Left ventricle myocardium superior (tissue), 1 donor: ENCODE measurements around the gene RAP2C. TPM values are rescaled to one million over a fixed set of nuclear protein-coding genes. Genes with fewer than 3 reads are reported as not detected.

Source experiments
- ATAC-seq: fragments of 200-7000 bp; cut with Tn5 transposase; one replicate; pipeline ENCODE4 v1.9.1; 2020; ENCODE audit warnings: mild to moderate bottlenecking, moderate library complexity
- DNase-seq: peaks from one replicate; pipeline ENCODE4 v3.0.0-alpha.2; 2020
- intact Hi-C: fragments of 100-400 bp; cut with micrococcal nuclease; formaldehyde crosslinking; loops from one replicate; pipeline ENCODE4 v1.11.0; 2022
- long read RNA-seq: library from polyadenylated mRNA; unstranded; transcript quantifications from one replicate; pipeline ENCODE4 v2.0.0, GENCODE V29; 2021
- total RNA-seq: library from RNA; stranded (reverse); fragmentation: NEBNext Ultra II Directional; extraction: Animal tissue kit (Norgen Biotek cat#: 25700); gene quantifications from one replicate; pipeline ENCODE4 v1.2.1, GENCODE V29; 2021
- donor health status: DM: no; HTN: yes; CAD: no; lungs with severe emphysema.

The RAP2C gene
- total RNA-seq: 15.0 TPM
- long read RNA-seq, partial matches to known transcripts: 2 of 18 reads
- long read RNA-seq, other reads (novel, unspliced or antisense): 13 of 18 reads

DNA sequence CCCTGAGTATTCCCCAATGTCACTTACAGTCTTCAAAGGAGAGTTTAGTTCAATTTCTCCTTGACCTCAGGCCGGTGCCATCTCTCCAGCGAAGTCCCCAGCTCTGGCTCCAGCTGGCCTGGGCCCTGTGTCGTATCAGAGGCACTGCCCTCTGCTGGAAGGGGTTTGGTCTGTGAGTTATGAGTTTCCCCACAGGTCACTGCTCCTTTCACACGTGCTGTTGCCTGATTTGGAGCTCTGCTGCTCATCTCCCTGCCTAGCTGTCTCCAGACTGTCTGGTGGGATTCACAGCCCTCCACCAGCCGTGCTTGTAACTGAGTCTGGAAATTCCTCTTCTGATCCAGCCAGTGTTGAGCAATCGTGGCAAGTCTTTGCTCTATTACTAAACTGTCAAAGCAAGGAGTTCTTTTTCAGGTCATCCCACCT, at the start of gene RAP2C:
TSS of gene RAP2C (minus strand) at position 105 of the 426 bp plus-strand sequence. CDS start 2,179 bp downstream, outside the sequence.
- DNase-seq: peak; percentile 81
- peak; percentile 88 for ATAC-seq
- intact Hi-C loops: loop anchor here (5.0 to 10.0 kb wide), 2 partner anchors 127 to 385 kb away; no protein-coding TSS in a partner anchor

DNA sequence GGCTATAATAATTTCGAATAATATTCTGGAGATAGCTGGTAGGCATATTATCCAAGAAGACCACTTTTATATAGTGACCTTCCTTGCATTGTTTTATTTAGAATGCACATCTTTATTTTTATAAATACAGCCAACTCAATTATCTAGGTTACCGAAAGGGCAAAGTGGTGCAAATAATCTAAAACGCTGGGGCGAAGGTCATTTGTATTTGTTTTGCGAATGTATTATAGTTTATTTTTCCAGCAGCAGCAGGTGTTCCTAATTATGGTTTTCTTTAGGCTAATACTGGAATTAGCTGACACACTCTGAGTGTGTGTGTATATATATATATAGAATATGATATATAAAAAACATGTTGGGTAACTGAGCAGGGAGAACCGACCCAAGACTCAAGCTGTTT, 48.1 kb upstream of the RAP2C start:
- DNase-seq (no peak), ATAC-seq (no peak)
- intact Hi-C loops: no loop called here

DNA sequence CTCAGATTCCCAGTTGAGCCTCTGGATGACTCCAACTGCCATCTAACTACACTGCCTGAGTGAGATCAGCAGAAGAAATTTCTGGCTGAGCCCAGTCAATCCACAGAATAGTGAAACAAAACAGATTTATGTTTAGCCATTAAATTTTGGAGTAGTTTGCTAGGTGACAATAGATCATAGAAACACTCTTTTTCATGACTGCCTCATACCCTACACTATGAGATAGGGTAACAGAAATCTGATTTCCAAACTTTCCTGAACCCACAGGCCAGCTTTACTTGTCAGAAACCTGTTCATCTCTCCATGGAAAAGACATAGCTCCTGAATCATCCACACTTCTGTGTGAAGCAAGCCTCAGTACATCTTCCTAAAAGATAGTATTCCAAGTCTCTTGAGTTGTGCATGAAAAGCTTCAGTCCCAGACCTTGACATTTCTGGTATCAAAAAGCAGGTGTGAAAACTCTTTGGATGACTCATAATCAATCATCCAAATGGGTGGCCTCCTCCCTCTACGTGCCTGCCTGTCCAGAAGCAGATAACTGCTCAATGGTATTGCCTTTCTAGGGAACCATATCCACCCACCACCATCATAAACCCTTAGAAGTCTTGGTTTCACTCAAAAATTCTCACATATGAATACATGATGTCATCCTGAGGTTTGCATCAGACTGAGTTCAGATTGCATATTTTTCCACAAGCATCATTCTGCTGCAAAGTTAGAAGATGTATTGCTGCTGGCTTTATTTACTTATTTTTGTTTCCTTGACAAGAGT, 47.5 kb upstream of the RAP2C start:
- no peak for ATAC-seq
- DNase-seq: no peak
- intact Hi-C loops: no loop called here

DNA sequence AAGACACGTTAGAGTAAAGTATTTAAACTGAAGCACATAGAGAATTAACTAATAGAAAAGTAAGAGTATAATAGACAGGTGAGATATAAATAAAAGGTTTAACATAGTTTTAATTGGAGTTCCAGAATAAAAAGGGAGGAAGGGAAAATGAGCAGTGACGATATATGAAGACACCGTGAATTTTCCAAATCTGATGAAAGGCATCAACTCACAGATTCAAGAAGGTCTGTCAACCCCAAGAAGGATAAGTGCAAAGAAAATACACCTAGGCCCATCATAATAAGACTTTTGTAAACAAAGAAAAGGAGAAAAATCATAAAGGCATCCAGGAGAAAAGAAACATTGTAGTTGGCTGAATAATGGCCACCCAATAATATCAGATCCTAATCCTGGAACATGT, 43.9 kb upstream of the RAP2C start:
- no peak for DNase-seq
- intact Hi-C loops: no loop called here

DNA sequence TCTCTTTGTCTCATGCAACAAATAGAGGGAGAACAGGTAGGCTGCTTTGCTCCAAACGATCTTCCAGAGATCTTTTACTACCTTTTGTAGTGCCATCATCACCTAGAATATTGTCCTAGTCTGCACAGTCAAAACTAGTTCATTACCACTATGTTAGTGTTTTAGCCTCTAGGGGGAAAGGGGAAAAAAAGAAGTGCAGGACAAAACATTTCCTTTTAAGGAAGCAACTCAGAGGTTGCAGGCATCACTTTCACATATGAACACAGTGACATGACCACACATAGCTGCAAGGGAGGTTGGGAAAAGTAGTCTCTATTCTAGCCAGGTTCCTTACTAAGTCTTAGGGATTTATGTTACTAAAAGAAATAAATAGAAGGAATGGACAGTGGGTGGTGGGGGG, 39.3 kb upstream of the RAP2C start:
- no peak for ATAC-seq
- intact Hi-C loops: no loop called here
- DNase-seq: no peak

More for the DNA sequence above, 43.9 kb upstream of the RAP2C start:
- ATAC-seq: no peak

DNA sequence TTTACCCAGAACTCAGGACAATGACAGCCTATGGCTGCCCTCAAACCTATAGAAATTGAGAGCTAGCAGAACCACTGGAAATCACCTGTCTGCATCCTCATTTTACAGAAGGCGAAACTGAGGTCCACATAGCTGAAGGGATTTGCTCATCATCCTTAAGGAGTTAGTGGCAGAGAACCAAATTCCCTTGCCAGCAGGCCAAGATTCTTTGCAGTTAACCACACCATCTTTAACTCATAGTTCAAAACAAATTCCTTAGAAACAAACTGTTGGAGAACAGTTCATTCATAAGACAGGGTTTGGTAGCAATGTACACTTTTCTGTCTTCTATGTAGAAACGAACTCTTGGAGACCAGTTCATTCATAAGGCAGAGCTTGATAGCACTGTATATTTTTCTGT, 37.9 kb upstream of the RAP2C start:
- intact Hi-C loops: no loop called here
- ATAC-seq (no peak), DNase-seq (no peak)

DNA sequence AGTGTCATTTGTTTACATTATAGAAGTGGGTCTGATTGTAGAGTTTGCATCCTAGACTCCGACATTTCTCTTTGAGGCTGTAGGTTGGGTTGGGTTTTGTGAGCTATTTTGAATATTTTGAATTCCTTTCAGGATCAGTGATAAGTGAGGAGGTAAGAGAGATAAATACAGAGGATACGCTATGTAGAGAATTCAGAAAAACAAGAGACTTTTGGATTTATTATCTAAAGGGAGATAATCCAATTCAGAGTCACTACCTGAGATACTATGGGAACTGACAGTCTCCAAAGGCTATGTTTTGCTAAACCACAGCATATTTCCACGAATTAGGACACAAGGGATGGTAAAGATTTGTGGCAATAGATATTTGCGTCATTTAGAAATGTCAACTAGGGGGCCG, 16.9 kb upstream of the RAP2C start:
- intact Hi-C loops: no loop called here
- no peak for DNase-seq
- no peak for ATAC-seq

DNA sequence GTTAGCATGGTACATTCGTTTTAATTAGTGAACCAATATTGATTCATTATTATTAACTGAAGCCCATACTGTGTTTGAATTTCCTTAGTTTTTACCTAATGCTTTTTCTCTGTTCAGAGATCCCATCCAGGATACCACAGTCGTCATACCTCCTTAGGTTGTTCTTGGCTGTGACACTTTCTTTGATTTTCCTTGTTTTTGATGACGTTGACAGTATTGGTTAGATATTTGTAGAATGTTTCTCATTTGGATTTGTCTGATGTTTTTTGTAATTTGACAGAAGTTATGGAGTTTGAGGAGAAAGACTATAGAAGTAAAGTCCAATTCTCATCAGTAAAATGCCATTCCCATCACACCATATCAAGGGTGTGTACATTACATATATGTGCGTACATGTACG, 16.2 kb upstream of the RAP2C start:
- DNase-seq: no peak

DNA sequence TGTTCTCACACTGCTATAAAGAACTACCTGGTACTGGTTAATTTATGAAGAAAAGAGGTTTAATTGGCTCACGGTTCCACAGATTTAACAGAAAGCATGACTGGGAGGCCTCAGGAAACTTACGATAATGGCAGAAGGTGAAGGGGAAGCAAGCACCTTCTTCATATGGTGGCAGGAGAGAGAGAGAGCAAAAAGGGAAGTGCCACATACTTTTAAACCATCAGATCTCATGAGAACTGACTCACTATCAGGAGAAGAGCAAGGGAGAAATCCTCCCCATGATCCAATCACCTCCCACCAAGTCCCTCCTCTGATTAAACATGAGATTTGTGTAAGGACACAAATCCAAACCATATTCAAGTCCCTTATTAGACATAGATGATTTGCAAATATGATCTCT, 12.3 kb upstream of the RAP2C start:
- intact Hi-C loops: no loop called here
- DNase-seq (no peak), ATAC-seq (no peak)

More for the DNA sequence above, 16.2 kb upstream of the RAP2C start:
- intact Hi-C loops: no loop called here
- ATAC-seq: no peak

DNA sequence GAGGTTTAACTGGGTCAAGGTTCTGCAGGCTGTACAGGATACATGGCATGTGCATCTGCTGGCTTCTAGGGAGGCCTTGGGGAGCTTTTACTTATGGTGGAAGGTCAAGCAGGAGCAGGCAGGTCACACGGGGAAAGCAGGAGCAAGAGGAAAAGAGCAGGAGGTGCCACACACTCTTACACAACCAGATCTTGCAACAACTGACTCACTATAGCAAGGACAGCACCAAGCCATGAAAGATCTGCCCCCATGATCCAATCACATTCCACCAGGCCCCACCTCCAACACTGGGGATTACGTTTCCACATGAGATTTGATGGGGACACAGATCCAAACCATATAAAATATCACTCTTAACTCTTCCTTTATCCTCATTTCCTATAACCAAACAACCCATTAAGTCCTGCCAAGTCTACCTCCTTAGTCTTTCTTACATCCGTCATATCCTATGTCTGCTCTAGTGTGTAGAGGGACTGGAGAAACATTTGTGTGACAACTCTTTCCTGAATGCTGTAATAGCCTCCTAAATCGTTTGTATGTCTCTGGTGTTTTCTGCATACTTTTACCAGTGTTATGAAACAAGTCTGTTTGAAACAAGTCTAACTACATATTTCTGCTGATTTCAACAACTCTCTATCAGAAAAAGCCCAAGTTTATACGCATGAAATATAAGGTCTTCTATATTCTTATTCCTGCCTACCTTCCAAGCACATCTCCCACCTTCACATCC, 8.3 kb upstream of the RAP2C start:
- DNase-seq (no peak), ATAC-seq (peak; percentile 41)
- intact Hi-C loops: no loop called here

DNA sequence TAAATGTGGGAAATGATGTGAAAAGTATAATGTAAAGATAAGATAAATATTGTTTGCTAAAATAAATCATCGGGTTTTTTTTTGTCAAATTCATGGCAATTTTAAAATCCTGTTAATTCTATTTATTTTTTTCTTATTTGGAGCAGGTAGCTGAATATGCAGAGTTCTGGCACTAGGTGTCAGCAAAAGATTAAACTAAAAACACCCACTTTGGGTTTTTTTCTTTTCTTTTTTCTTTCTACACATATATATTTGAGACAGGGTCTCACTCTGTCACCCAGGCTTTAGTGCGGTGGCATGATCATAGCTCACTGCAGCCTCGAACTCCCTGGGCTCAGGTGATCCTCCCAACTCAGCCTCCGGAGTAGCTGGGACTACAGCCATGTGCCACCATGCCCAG, 6.9 kb upstream of the RAP2C start:
- DNase-seq (no peak), ATAC-seq (no peak)
- intact Hi-C loops: no loop called here

DNA sequence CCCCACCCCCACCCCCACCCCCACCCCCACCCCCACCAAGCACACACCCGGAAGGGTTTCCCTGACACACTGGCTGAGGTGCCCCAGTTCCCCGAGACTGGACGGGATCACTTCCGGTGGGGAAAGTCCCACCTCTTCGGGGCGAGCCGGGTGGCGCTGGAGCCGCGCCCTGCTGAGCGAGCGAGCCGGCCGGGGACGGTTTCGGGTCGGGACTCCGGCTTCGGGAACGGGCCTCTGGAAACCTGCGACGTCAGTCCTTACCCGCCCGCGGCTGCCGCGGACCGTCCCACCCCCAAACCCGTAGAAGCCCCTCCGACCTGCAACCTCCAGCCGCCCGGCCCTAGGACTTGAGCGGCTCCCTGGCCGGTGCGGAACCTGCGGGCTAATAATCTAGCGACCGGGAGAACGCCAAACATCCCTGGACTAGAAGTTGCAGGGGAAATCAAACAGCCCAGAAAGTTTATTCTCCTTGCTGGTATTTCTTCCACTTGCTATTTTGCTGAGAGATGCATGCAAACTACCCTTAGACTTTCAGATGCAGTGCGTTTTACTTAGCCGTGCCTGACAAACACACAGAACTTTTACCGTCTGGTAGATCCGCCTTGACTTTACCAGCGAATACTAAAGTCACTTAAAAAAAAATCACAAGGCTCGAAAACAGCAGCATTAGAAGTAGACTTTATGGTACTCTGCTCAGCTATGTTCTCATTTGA, 991 bp downstream of the RAP2C start:
- ATAC-seq: peak; percentile 93
- intact Hi-C loops: loop anchor here (5.0 to 10.0 kb wide), 2 partner anchors 126 to 383 kb away; no protein-coding TSS in a partner anchor
- peak; percentile 87 for DNase-seq

DNA sequence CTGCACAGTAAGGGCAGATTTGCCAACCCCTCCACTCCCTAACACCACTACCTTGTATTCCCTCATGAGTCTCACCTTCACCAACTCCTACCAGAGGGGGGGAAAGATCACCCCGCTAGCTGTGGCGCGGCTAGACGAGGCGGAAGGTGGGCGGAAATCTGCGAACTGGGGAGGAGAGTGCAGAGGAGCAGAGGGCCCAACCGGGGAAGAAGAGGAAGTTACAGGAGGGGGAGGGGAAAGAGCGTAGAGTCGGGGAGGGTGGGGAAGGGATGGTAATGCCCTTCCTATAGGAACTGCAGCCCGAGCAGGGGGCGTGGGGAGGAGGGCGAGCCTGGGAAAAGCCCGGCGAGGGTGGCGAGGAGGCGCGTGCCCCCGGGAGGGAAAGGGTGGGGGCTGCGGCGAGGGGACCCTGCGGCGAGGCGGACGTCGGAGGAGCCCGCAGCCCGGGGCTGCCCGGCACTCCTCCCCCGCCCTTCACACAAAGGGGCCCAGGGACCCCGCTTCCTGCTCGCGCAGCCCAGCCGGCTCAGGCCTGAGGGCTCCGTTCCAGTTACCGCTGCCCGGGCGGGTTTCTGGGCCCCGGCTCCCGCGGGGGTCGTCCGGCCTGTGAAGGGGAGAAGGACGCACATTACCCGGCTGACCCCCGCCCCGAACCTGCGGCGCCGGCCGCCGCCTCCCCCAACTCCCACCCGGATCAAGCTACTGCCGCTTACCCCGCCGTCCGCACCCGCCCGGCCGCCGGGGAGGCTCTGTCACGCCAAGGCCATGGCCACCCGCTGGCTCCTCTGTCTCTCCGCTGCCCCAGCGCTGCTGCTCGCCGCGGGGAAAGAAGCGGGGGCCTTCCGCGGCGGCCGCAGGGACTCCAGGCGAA, 1.8 kb downstream of the RAP2C start:
- DNase-seq: peak; percentile 50
- intact Hi-C loops: loop anchor here (5.0 to 10.0 kb wide), 2 partner anchors 125 to 383 kb away; no protein-coding TSS in a partner anchor
- peak; percentile 73 for ATAC-seq

DNA sequence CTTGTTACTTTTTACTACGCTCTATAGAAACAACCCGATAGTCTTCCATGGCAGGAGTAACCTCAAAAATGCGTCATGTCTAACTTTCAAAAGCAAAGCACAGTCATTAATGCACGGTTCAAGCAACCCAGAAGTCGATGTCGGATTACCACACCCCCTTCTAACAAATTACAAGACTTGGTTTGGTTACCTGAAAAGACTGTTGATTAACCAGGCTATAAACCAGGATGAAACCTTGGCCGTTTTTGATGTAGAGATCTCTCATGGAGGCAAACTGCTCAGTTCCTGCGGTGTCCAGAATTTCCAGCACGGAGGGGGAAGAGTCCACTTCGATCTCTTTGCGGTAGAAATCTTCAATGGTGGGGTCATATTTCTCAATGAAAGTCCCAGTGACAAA, 2.4 kb downstream of the RAP2C start:
- no peak for DNase-seq
- intact Hi-C loops: loop anchor here (5.0 to 10.0 kb wide), 2 partner anchors 125 to 382 kb away; no protein-coding TSS in a partner anchor
- ATAC-seq: no peak

DNA sequence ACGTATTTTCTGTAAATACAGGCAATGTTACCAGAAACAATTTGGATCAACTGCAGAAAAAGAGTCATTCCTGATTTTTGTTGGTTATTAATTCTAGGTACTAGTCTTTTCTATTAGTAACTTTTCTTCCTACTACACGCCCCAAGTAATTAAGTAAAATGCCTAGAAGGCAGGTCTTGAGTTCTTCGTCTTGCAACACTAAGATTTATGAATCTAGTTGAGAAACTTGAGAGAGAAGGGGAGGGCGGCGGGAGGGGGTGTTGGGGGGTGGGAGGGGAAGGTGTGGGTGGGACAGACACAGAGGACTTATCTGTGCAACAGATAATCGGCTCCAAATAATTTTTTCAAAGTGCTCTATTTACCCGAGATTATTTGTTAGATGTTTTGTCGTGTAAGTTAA, 3.0 kb downstream of the RAP2C start:
- intact Hi-C loops: loop anchor here (5.0 to 10.0 kb wide), 2 partner anchors 124 to 381 kb away; no protein-coding TSS in a partner anchor
- ATAC-seq (no peak), DNase-seq (no peak)

DNA sequence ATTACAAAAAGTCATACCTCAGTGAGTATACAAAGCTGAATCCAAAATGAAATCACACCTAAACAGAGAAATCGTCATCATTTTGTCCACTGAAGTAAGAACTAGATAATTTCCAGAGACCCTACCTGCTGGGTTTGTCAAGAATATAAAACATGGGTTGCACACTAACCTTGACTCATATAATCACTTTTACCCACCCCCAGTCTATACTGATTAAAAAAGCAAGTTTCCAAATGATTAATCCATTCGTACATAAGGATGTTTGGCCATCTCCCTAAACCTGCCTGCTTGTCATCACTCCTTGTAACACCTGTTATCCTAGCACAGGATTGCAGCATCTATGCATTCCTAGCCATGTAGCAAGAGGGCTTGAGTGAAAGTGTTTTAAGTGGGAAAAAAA, 4.7 kb downstream of the RAP2C start:
- intact Hi-C loops: loop anchor here (10.0 kb wide), 1 partner anchor 380 kb away; no protein-coding TSS in a partner anchor
- ATAC-seq (no peak), DNase-seq (no peak)

DNA sequence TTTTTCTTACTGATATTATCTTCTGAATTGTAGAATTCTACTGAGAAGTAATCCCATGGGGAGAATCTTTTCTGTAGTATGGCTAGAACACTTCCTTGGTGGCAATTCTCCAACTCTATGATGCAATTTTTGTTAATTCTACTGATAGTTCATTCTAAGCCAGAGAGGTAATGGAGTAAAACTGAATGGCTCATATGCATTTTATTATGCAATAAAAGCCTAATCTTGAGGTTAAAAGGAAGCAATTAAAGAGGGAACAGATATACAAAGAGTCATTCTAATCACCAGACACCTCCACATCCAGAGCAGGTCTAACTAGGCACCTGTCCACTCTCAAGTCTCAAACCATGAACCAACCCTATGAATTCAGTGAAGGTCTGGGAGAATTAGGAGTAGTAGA, 9.7 kb downstream of the RAP2C start:
- ATAC-seq (peak; percentile 48), DNase-seq (no peak)
- intact Hi-C loops: no loop called here

DNA sequence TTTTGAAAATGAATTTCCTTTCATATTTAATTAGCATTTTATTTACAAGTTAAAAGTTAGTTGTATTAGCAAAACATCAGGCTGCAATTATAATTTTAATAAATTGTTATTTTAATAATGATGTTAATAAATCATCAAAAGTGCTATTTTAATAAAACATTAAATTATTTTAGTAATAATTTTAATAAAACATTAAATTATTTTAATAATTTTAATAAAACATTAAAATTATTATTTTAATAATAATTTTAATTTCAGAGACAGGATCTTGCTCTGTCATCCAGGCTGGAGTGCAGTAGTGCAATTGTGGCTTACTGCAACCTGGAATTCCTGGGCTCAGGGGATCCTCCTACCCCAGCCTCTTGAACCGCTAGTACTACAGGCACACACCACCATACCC, 10.8 kb downstream of the RAP2C start:
- intact Hi-C loops: no loop called here
- ATAC-seq (no peak), DNase-seq (no peak)

DNA sequence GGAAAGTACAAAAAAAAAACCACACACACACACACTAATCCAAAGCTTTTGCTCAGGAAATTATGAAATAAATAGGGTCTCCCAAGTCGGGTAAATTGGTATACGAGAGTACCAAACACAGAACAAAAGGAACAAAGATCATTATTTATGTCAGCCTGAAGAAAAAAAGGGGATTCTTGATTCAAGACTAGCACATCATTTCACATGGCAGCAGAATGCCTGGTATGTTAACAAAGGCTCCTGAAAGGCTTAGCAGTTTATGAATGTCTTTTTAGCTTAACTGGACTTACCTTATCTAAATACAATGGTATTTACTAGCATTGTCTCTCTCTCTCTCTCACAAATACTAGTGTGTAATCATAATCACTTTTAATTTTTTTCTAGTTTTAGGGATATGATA, 11.3 kb downstream of the RAP2C start:
- intact Hi-C loops: no loop called here
- DNase-seq: no peak
- ATAC-seq: no peak
